Germinal center (tissue), 1 donor: ENCODE results near the gene KCNC2.

Experiments
- DNase-seq: peaks from one replicate; pipeline ENCODE4 v3.0.0; 2012; ENCODE audit warnings: mixed read lengths, low spot score

The KCNC2 gene

GRCh38 chr12:75161488-75161887, 48.2 kb downstream of the KCNC2 start:
- no peak for DNase-seq

- DNase-seq = no peak
Observed at GRCh38 chr12:75157385-75157784, 52.3 kb downstream of the KCNC2 start.

- no peak for DNase-seq
Observed at GRCh38 chr12:75155962-75156361, 53.7 kb downstream of the KCNC2 start.

GRCh38 chr12:75154388-75154787, 55.3 kb downstream of the KCNC2 start:
- DNase-seq = no peak

GRCh38 chr12:75139196-75139595, 70.4 kb downstream of the KCNC2 start:
- DNase-seq = no peak

GRCh38 chr12:75137896-75138295, 71.7 kb downstream of the KCNC2 start:
- no peak for DNase-seq

GRCh38 chr12:75135026-75135425, 74.6 kb downstream of the KCNC2 start:
- DNase-seq = no peak

- no peak for DNase-seq
Observed at GRCh38 chr12:75130811-75131210, 78.8 kb downstream of the KCNC2 start.

GRCh38 chr12:75129275-75129674, 80.4 kb downstream of the KCNC2 start:
- DNase-seq = no peak

- DNase-seq = no peak
Observed at GRCh38 chr12:75121036-75121705, 88.5 kb downstream of the KCNC2 start.

- DNase-seq = no peak
Observed at GRCh38 chr12:75120311-75120711, 89.3 kb downstream of the KCNC2 start.

GRCh38 chr12:75116646-75117198, 92.9 kb downstream of the KCNC2 start:
- no peak for DNase-seq

GRCh38 chr12:75115748-75116147, 93.9 kb downstream of the KCNC2 start:
- DNase-seq = no peak

GRCh38 chr12:75103822-75104221, 105.8 kb downstream of the KCNC2 start:
- no peak for DNase-seq

GRCh38 chr12:75101781-75102180, 107.9 kb downstream of the KCNC2 start:
- DNase-seq = no peak

- no peak for DNase-seq
Observed at GRCh38 chr12:75099210-75099609, 110.4 kb downstream of the KCNC2 start.

GRCh38 chr12:75097003-75097402, 112.6 kb downstream of the KCNC2 start:
- no peak for DNase-seq

GRCh38 chr12:75087654-75088053, 122.0 kb downstream of the KCNC2 start:
- no peak for DNase-seq

GRCh38 chr12:75086091-75087038, 123.3 kb downstream of the KCNC2 start:
- DNase-seq = no peak

- DNase-seq = no peak
Observed at GRCh38 chr12:75081305-75081704, 128.3 kb downstream of the KCNC2 start.

- no peak for DNase-seq
Observed at GRCh38 chr12:75080582-75080981, 129.1 kb downstream of the KCNC2 start.

- no peak for DNase-seq
Observed at GRCh38 chr12:75065482-75065881, 144.2 kb downstream of the KCNC2 start.

- DNase-seq = no peak
Observed at GRCh38 chr12:75062691-75063090, 146.9 kb downstream of the KCNC2 start.
